RWPE1 (cell line): ENCODE measurements around the gene GTF3C1.

Experiments
- CTCF ChIA-PET: fragments of 350-600 bp; sonication (Branson Sonifier 250); formaldehyde crosslinking; extraction: SDS; loops from one replicate; lab custom pipeline; 2021; lab: Yijun Ruan, JAX
- POLR2A ChIA-PET: fragments of 400-600 bp; formaldehyde crosslinking; extraction: SDS; loops from one replicate; lab custom pipeline; 2020; ENCODE audit warnings: antibody characterized with exemption; ENCODE audit not compliant: low non-redundant PET; lab: Yijun Ruan, JAX
- DNase-seq: peaks from one replicate; pipeline ENCODE4 v3.0.0; 2012; ENCODE audit warnings: low spot score
- H3K27ac ChIP-seq: fragments of 450-650 bp; 2 replicates; pipeline ENCODE4 v1.5.1; 2017
- TF ChIP-seq, protein P1 (sequence below): fragments of 450-650 bp; conservative IDR thresholded peaks from 2 replicates; pipeline ENCODE4 v1.5.1; 2017; ENCODE audit warnings: low read depth, mild to moderate bottlenecking

The GTF3C1 gene

DNA sequence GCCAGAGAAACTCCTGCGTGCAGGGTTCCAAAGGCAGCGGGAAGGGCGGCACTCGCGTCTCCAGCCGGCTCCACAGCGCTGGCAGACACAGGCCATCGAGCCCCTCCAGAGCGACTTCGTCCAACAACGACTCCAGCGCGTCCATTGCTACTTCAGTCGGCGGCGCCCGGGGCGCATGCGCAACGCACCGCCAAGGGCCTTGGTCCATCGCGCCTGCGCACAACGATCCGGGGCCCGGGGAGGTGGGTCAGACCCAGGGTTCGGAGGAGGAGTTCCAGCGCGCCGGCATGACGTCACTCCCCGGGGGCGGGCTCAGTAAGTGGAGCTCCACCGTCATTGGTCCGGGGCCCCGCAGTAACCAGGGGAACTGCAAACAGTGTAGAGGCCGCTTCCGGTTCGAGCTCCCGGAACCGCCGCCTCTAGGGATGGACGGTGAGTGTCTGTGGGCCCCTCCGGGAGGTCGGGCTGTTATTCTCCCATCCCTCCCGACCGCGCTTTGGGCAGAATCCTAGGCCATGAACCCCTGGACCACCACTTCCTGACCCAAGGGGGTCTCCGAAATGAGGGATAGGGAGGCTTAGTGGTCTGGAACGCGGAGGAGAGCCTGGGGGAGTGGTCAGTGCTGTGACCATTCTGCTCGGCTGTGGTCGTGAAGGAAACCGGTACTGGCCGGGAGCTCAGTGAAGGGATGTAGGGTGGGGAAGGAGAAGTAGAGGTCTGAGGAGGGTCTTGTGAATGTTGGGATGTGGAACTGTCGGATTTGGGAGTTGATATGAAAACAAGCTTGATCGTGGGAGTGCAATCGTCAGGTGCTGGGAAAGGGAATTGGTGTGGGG lies at the start of gene GTF3C1, which contains the start of gene KATNIP:
TSS of gene GTF3C1 (minus strand) at position 168 of the 836 bp plus-strand sequence. CDS start at position 145, 23 bp downstream.
TSS of gene KATNIP (plus strand) at position 399 of the 836 bp plus-strand sequence. CDS start at position 426, 27 bp downstream.
- POLR2A ChIA-PET: interaction anchor here (0.5 to 0.9 kb wide), 3 partner anchors 10 to 46 kb away, joined by 3 to 4 read pairs (median 3); no protein-coding TSS in a partner anchor
- peak within 1 kb of the TSS; percentile 68 for H3K27ac ChIP-seq
- DNase-seq: peak; percentile 100
- TF ChIP-seq, protein P1, sequence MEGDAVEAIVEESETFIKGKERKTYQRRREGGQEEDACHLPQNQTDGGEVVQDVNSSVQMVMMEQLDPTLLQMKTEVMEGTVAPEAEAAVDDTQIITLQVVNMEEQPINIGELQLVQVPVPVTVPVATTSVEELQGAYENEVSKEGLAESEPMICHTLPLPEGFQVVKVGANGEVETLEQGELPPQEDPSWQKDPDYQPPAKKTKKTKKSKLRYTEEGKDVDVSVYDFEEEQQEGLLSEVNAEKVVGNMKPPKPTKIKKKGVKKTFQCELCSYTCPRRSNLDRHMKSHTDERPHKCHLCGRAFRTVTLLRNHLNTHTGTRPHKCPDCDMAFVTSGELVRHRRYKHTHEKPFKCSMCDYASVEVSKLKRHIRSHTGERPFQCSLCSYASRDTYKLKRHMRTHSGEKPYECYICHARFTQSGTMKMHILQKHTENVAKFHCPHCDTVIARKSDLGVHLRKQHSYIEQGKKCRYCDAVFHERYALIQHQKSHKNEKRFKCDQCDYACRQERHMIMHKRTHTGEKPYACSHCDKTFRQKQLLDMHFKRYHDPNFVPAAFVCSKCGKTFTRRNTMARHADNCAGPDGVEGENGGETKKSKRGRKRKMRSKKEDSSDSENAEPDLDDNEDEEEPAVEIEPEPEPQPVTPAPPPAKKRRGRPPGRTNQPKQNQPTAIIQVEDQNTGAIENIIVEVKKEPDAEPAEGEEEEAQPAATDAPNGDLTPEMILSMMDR: no peak
- CTCF ChIA-PET: no interaction called here

- POLR2A ChIA-PET: no interaction called here
- no peak for DNase-seq
- H3K27ac ChIP-seq: no peak overlapping the region
- TF ChIP-seq, protein P1: no peak
- CTCF ChIA-PET: no interaction called here
Measured at GRCh38 chr16:27598931-27599565, 49.3 kb upstream of the GTF3C1 start.

- no peak for DNase-seq
- no peak overlapping the region for H3K27ac ChIP-seq
- POLR2A ChIA-PET: no interaction called here
- CTCF ChIA-PET: no interaction called here
- TF ChIP-seq, protein P1: no peak
Measured at GRCh38 chr16:27598220-27598619, 48.5 kb upstream of the GTF3C1 start.

- POLR2A ChIA-PET: no interaction called here
- TF ChIP-seq, protein P1: no peak
- CTCF ChIA-PET: no interaction called here
- no peak for DNase-seq
- no peak overlapping the region for H3K27ac ChIP-seq
Measured at GRCh38 chr16:27597361-27597760, 47.6 kb upstream of the GTF3C1 start.

DNA sequence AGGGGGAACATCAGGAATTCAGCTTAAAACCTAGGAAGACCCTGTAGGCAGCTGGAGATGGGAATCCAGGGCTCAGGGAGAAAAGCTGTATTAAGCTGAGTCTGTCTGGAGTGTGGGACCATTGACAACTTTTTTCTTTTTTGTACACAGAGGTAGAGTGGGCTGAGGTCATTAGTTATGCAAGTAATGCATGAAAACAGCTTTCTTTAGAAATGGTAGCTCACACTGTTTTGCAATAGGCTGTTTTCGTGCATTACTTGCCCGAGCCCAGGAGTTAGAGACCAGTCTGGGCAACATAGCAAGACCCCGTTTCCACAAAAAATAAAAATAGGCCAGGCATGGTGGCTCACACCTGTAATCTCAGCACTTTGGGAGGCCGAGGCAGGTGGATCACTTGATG lies 46.7 kb upstream of the GTF3C1 start:
- ChIA-PET CTCF (no interaction called here), POLR2A (interaction anchor here (0.6 kb wide), 1 partner anchor 47 kb away, joined by 3 read pairs; the partner anchor contains the start of genes GTF3C1 and KATNIP)
- no peak for DNase-seq
- TF ChIP-seq, protein P1: no peak
- H3K27ac ChIP-seq: no peak overlapping the region

DNA sequence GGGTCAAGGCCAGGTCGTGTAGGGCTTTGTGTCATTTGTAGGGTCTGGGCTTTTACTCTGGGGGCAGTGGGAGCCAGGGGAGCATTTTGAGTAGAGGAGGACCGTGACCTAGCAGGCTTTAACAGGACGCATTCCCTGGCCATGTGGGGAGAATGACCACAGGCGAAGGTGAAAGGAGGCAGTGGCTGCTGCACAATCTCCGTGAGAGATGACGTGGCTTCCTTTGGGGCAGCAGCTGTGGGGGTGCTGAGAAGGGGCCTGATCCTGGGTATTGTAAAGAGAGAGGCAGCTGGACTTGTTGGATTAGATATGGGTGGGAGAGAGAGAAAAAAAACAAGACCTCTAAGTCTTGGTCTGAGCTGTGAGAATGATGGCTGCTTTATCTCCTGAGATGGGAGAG lies 46.3 kb upstream of the GTF3C1 start:
- ChIA-PET CTCF (no interaction called here), POLR2A (interaction anchor here (0.6 kb wide), 1 partner anchor 46 kb away, joined by 3 read pairs; the partner anchor contains the start of genes GTF3C1 and KATNIP)
- H3K27ac ChIP-seq: no peak overlapping the region
- TF ChIP-seq, protein P1: no peak
- DNase-seq: no peak
